ENCODE data around the gene SYT7.
A peak's percentile ranks its signal among the peaks of the same experiment; 100 is the strongest.

Gene SYT7, protein sequence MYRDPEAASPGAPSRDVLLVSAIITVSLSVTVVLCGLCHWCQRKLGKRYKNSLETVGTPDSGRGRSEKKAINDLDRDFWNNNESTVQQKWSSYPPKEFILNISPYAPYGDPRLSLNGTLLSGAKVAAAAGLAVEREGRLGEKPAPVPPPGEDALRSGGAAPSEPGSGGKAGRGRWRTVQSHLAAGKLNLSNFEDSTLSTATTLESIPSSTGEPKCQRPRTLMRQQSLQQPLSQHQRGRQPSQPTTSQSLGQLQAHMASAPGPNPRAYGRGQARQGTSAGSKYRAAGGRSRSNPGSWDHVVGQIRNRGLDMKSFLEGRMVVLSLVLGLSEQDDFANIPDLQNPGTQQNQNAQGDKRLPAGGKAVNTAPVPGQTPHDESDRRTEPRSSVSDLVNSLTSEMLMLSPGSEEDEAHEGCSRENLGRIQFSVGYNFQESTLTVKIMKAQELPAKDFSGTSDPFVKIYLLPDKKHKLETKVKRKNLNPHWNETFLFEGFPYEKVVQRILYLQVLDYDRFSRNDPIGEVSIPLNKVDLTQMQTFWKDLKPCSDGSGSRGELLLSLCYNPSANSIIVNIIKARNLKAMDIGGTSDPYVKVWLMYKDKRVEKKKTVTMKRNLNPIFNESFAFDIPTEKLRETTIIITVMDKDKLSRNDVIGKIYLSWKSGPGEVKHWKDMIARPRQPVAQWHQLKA

DNA sequence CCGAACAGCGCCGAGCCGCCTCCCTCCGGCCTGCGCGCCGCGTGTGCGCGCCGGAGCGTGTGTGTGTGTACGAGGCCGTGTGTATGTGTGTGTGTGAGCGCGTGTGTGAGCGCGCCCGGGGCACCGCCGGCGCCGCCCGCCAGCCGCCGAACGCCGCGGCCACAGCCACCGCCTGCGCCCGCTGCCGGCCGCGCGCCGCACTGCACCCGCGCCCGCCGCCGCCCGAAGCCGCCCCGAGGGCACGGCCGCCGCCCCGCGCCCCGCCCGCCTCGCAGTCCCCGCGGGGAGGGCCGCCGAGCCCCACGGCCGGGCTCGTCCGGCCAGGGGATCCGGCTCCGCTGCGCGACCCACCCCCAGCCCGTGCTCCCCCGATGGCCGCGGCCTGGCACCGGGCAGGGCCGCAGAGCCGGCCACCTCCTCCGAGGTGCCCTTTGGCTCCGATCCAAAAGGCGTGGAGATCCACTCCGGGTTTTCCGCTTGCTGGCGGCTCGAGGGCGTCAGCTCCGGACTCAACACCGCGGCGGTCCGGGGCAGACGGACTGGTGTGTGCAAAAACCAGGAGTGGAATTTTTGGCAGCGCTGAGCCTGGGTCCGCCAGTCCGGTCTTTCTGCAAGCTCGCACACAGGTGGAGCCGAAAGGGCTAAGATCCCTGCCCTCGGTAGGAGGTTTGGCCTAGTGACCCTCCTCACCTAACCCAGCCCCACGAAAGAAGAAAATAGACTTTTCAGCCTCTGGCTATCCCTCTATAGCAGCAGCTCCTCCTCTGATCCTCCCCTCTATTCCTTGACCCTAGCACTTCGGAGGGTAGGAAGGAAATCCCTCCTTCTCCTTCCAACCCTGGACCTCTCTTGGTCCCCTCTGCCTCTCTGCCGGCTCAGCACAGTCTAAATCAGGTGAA lies at the start of gene SYT7:
Gene SYT7, minus strand, starts transcription at position 47 of the 899 bp plus-strand sequence. CDS start 256 bp downstream, outside the sequence.
- H3K4me3 ChIP-seq (ENCODE audit: low read length) = peak within 1 kb of the TSS; percentile 66
- H3K27ac ChIP-seq (ENCODE audit: low read length) = no peak within 1 kb of the TSS
- DNase-seq (ENCODE audit: low read depth, low spot score) = peak; percentile 89
- H3K9me3 ChIP-seq (ENCODE audit: control insufficient read depth, insufficient read depth, low read length) = no peaks in the 10 kb centered on the region
- no peaks in the 10 kb centered on the region for H3K36me3 ChIP-seq (ENCODE audit: control insufficient read depth, insufficient read depth, low read length)
- no CpG with 5 or more reads among the region's 96 CpGs for WGBS (ENCODE audit: insufficient coverage, insufficient read length)
- peaks cover 9% of the 10 kb centered on the region for H3K4me1 ChIP-seq (ENCODE audit: control insufficient read depth, insufficient read depth, low read length)
- peaks cover 8% of the 10 kb centered on the region; the same call in 1 of the 2 replicates for H3K27me3 ChIP-seq (ENCODE audit: control insufficient read depth, insufficient read depth, low read length)

DNA sequence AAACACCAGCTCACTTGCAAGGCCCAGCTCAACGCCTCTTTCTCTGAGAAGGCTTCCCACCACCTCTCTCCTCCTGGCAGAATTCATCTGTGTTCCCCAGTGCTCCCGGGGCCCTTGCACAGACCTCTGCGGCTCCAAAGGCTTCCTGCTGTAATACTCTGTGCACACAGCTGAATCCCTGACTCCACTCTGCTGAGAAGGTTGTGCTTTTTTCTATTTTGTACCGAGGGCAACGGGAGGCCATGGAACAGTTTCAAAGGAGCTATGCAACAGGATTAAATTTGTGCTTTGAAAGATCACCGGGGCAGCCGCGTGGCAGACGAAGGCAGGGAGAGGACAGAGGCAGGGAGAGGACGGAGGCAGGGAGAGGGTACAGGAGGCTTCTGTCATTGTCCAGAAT lies 49.2 kb upstream of the SYT7 start:
- H3K4me1 ChIP-seq (ENCODE audit: control insufficient read depth, insufficient read depth, low read length) = peaks cover 9% of the 10 kb centered on the region; the same call in 1 of the 2 replicates

GRCh38 chr11:61629082-61629833 lies 48.4 kb upstream of the SYT7 start:
- peaks cover 9% of the 10 kb centered on the region; the same call in 1 of the 2 replicates for H3K4me1 ChIP-seq (ENCODE audit: control insufficient read depth, insufficient read depth, low read length)
- WGBS (ENCODE audit: insufficient coverage, insufficient read length) = no CpG with 5 or more reads among the region's 18 CpGs

More for the DNA sequence above, 49.2 kb upstream of the SYT7 start:
- no peak for DNase-seq (ENCODE audit: low read depth, low spot score)
- Histone ChIP-seq H3K27me3 (ENCODE audit: control insufficient read depth, insufficient read depth, low read length) (no peaks in the 10 kb centered on the region), H3K4me3 (ENCODE audit: low read length) (no peak overlapping the region), H3K27ac (ENCODE audit: low read length) (no peak overlapping the region), H3K36me3 (ENCODE audit: control insufficient read depth, insufficient read depth, low read length) (no peaks in the 10 kb centered on the region), H3K9me3 (ENCODE audit: control insufficient read depth, insufficient read depth, low read length) (no peaks in the 10 kb centered on the region)
- WGBS (ENCODE audit: insufficient coverage, insufficient read length) = no CpG with 5 or more reads among the region's 10 CpGs

DNA sequence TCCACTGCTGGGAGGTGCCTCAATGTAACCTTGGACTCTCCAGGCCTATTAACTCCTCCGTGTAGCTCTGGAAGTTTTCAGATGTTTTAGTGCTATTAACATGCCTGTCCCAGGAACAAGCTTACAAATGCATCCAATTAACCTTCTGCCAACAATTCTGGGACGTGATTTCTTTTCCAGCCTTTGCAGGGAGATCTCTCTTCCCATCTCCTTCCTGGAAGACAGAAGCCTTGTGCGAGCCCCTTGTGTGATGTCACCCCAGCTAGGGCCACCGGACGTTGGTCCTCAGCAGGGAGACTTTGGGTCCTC lies 47.7 kb upstream of the SYT7 start:
- no peaks in the 10 kb centered on the region for H3K27me3 ChIP-seq (ENCODE audit: control insufficient read depth, insufficient read depth, low read length)
- WGBS (ENCODE audit: insufficient coverage, insufficient read length) = no CpG with 5 or more reads among the region's 5 CpGs
- peaks cover 9% of the 10 kb centered on the region; the same call in 1 of the 2 replicates for H3K4me1 ChIP-seq (ENCODE audit: control insufficient read depth, insufficient read depth, low read length)
- H3K4me3 ChIP-seq (ENCODE audit: low read length) = no peak overlapping the region
- no peak overlapping the region for H3K27ac ChIP-seq (ENCODE audit: low read length)
- H3K36me3 ChIP-seq (ENCODE audit: control insufficient read depth, insufficient read depth, low read length) = no peaks in the 10 kb centered on the region
- no peak for DNase-seq (ENCODE audit: low read depth, low spot score)
- H3K9me3 ChIP-seq (ENCODE audit: control insufficient read depth, insufficient read depth, low read length) = no peaks in the 10 kb centered on the region

More at GRCh38 chr11:61629082-61629833, 48.4 kb upstream of the SYT7 start:
- Histone ChIP-seq H3K9me3 (ENCODE audit: control insufficient read depth, insufficient read depth, low read length) (no peaks in the 10 kb centered on the region), H3K4me3 (ENCODE audit: low read length) (no peak overlapping the region), H3K27ac (ENCODE audit: low read length) (no peak overlapping the region), H3K36me3 (ENCODE audit: control insufficient read depth, insufficient read depth, low read length) (no peaks in the 10 kb centered on the region), H3K27me3 (ENCODE audit: control insufficient read depth, insufficient read depth, low read length) (no peaks in the 10 kb centered on the region)
- no peak for DNase-seq (ENCODE audit: low read depth, low spot score)

DNA sequence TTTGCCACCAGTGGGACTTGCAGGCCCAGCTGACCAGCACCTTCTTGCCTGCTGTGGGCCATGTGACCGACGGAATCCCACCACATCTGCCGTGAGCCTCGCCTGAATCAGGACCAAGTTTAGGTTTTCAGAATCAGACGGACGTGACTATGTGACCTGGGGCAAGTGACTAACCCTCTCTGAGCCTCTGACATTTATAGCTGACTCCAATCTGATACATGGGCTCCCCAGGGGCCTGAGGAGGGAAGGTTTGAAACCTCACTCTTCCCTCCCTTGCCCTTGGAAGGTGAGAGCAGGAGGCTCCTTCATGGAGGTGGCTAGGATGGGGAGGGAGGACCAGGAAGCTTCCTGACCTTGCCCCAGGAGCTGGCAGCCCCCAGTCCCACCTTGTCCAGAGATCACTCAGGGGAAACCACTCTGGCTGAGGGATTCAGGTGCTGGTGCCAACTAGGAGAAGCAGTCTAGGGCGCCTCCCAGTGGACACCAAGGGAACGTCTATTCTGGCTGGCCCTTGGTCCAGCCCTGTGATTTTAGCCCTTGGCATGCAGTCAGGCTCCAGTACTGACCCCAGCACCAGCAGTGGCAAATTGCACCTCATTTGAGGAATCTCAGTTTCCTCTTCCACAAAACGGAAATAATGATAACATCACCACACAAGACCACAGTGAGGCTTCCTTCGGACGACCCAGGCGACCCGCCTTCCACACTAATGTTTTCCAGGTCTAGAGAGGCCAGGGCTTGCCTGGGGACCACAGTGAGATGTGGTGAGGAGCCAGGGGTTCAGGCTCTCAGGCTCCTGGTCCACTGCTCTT lies 47.2 kb upstream of the SYT7 start:
- peaks cover 9% of the 10 kb centered on the region; the same call in 1 of the 2 replicates for H3K4me1 ChIP-seq (ENCODE audit: control insufficient read depth, insufficient read depth, low read length)
- no peak for DNase-seq (ENCODE audit: low read depth, low spot score)
- no peak overlapping the region for H3K4me3 ChIP-seq (ENCODE audit: low read length)
- no peaks in the 10 kb centered on the region for H3K27me3 ChIP-seq (ENCODE audit: control insufficient read depth, insufficient read depth, low read length)
- H3K9me3 ChIP-seq (ENCODE audit: control insufficient read depth, insufficient read depth, low read length) = no peaks in the 10 kb centered on the region
- WGBS (ENCODE audit: insufficient coverage, insufficient read length) = no CpG with 5 or more reads among the region's 13 CpGs
- H3K36me3 ChIP-seq (ENCODE audit: control insufficient read depth, insufficient read depth, low read length) = no peaks in the 10 kb centered on the region
- H3K27ac ChIP-seq (ENCODE audit: low read length) = no peak overlapping the region

DNA sequence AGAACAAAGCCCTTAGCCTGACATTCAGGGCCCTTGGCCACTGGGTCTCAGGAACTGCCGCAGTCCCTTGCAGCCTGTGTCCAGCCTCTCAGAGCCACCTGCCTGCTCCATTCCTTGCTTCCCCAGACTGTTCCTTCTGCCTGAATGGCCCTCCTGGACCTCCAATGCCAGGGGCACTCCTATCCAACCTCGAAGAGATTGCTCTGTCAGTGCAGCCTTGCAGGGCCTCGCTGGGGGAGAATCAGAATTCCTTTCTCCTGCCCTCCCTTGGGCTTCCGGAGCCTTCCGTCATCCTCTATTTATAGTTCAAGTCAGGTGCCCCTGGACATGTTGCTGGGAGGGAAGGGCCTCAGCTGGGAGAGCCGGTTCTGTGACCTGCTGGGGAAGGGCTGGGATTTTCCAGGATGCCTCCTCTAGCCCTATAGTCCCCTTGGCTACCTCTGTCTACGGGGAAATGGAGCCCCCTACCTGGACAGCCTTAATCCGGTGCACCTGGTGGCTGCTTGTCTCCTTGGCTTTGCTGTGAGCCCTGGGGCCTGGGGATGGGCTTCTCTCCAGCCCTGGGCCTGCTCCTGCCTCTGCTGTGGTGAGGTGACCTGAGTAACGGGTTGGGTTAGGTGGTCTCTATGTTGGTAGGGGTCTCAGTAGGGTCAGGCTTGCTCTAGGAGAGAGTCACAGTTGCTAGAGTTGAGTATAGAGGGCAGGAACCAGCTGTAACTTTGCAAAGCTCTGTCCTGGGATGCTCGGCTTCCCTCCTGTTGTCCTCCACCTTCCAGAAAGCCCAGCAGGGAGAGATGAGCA lies 45.9 kb upstream of the SYT7 start:
- peaks cover 14% of the 10 kb centered on the region for H3K4me1 ChIP-seq (ENCODE audit: control insufficient read depth, insufficient read depth, low read length)
- H3K36me3 ChIP-seq (ENCODE audit: control insufficient read depth, insufficient read depth, low read length) = no peaks in the 10 kb centered on the region
- no peaks in the 10 kb centered on the region for H3K9me3 ChIP-seq (ENCODE audit: control insufficient read depth, insufficient read depth, low read length)
- DNase-seq (ENCODE audit: low read depth, low spot score) = peak; percentile 78
- no peaks in the 10 kb centered on the region for H3K27me3 ChIP-seq (ENCODE audit: control insufficient read depth, insufficient read depth, low read length)
- WGBS (ENCODE audit: insufficient coverage, insufficient read length) = no CpG with 5 or more reads among the region's 10 CpGs
- no peak overlapping the region for H3K27ac ChIP-seq (ENCODE audit: low read length)
- no peak overlapping the region for H3K4me3 ChIP-seq (ENCODE audit: low read length)

DNA sequence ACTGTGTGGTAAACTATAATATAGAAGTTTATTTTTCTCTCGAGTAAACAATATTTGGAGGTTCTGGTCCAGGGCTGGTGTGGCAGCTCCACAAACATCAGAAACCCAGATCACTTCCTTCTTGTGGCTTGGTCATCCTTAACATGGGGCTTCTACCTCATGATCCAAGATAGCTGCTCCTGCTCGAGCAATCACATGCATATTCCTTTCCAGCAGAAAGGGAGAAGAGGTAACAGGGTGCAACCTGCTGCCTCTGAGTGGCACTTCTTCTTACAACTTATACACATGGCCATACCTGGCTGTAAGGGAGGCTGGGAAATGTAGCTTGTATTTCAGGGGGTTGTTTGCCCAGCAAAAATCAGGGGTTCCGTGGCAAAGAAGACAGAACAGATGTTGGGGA lies 44.6 kb upstream of the SYT7 start:
- no peak for DNase-seq (ENCODE audit: low read depth, low spot score)
- no peaks in the 10 kb centered on the region for H3K27me3 ChIP-seq (ENCODE audit: control insufficient read depth, insufficient read depth, low read length)
- H3K27ac ChIP-seq (ENCODE audit: low read length) = no peak overlapping the region
- H3K4me1 ChIP-seq (ENCODE audit: control insufficient read depth, insufficient read depth, low read length) = peaks cover 14% of the 10 kb centered on the region
- H3K9me3 ChIP-seq (ENCODE audit: control insufficient read depth, insufficient read depth, low read length) = no peaks in the 10 kb centered on the region
- no peak overlapping the region for H3K4me3 ChIP-seq (ENCODE audit: low read length)
- no peaks in the 10 kb centered on the region for H3K36me3 ChIP-seq (ENCODE audit: control insufficient read depth, insufficient read depth, low read length)
- WGBS (ENCODE audit: insufficient coverage, insufficient read length) = no CpG with 5 or more reads among the region's 3 CpGs

DNA sequence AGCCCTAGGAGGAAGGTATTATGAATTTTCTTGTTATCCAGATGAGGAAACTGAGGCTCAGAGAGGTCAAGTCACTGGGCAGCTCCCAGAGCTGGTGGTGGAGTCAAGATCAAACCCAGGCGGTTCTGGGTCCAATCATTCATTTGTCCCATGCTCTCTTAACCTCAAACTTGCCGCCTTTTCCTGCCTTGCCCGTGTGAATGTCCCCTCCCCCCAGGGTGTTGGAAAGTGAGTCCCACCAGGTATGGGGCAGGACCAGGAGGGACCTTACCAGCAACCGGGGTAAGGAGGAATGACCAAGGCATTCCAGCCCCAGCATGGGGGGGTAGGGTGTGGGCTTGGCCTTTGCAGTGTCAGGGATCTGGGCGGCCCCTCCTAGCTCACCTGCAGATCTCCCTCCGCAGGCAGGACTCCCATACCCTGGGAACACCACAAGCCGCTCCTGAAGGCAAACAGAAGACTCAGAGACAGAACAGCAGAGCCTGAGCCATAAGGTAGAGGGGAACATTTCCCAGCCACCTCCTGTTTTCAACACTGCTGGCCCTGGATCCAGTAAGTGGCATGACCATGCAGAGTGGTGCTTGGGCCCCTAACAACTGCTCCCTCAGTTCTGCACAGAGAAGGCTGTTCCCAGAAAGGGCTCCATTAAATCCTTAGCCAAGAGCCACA lies 41.2 kb upstream of the SYT7 start:
- peaks cover 9% of the 10 kb centered on the region for H3K4me1 ChIP-seq (ENCODE audit: control insufficient read depth, insufficient read depth, low read length)
- no peaks in the 10 kb centered on the region for H3K27me3 ChIP-seq (ENCODE audit: control insufficient read depth, insufficient read depth, low read length)
- DNase-seq (ENCODE audit: low read depth, low spot score) = no peak
- H3K9me3 ChIP-seq (ENCODE audit: control insufficient read depth, insufficient read depth, low read length) = no peaks in the 10 kb centered on the region
- H3K4me3 ChIP-seq (ENCODE audit: low read length) = no peak overlapping the region
- no peaks in the 10 kb centered on the region for H3K36me3 ChIP-seq (ENCODE audit: control insufficient read depth, insufficient read depth, low read length)
- WGBS (ENCODE audit: insufficient coverage, insufficient read length) = no CpG with 5 or more reads among the region's 7 CpGs
- no peak overlapping the region for H3K27ac ChIP-seq (ENCODE audit: low read length)
